GM23338 (cell line): Measurements from ENCODE around the gene ZNF580. TPM values are rescaled to one million over a fixed set of nuclear protein-coding genes. Genes with fewer than 3 reads are reported as not detected.

Source experiments
- ATAC-seq: fragments of 200-7000 bp; cut with Tn5 transposase; 3 replicates; pipeline ENCODE4 v1.9.1; 2020
- DNase-seq: peaks from one replicate; pipeline ENCODE4 v3.0.0-alpha.2; 2015; ENCODE audit warnings: low spot score
- H2AFZ ChIP-seq: fragments of 200-600 bp; sonication (generic); 2 replicates; pipeline ENCODE4 v1.8.0; 2016; ENCODE audit warnings: antibody characterized with exemption, mild to moderate bottlenecking, moderate library complexity
- H3F3A ChIP-seq: fragments of 200-600 bp; sonication (generic); replicated peaks from 2 replicates; pipeline ENCODE4 v1.8.0; 2017; ENCODE audit warnings: antibody characterized with exemption, mixed run types, low read depth
- H3K27ac ChIP-seq: fragments of 200-600 bp; sonication (generic); 2 replicates; pipeline ENCODE4 v1.6.1; 2016; ENCODE audit warnings: low read depth
- H3K27me3 ChIP-seq: fragments of 200-600 bp; sonication (generic); 2 replicates; pipeline ENCODE4 v1.8.0; 2016; ENCODE audit warnings: mild to moderate bottlenecking, mixed run types, moderate library complexity; ENCODE audit not compliant: insufficient read depth
- H3K36me3 ChIP-seq: fragments of 200-600 bp; sonication (generic); 2 replicates; pipeline ENCODE4 v1.8.0; 2016; ENCODE audit warnings: mild to moderate bottlenecking; ENCODE audit not compliant: insufficient read depth
- H3K4me1 ChIP-seq: fragments of 200-600 bp; sonication (generic); 2 replicates; pipeline ENCODE4 v1.8.0; 2016; ENCODE audit warnings: mild to moderate bottlenecking, moderate library complexity; ENCODE audit not compliant: insufficient read depth
- H3K4me2 ChIP-seq: fragments of 200-600 bp; sonication (generic); 2 replicates; pipeline ENCODE4 v1.7.1; 2017; ENCODE audit warnings: mixed run types
- H3K4me3 ChIP-seq: fragments of 200-600 bp; sonication (generic); 2 replicates; pipeline ENCODE4 v1.6.1; 2016; ENCODE audit warnings: mixed run types
- H3K79me2 ChIP-seq: fragments of 200-600 bp; sonication (generic); replicated peaks from 2 replicates; pipeline ENCODE4 v1.8.0; 2017; ENCODE audit warnings: mild to moderate bottlenecking; ENCODE audit not compliant: insufficient read depth
- H3K9me2 ChIP-seq: fragments of 200-600 bp; sonication (generic); 2 replicates; pipeline ENCODE4 v1.8.0; 2017; ENCODE audit not compliant: insufficient read depth
- H4K20me1 ChIP-seq: fragments of 200-600 bp; sonication (generic); replicated peaks from 2 replicates; pipeline ENCODE4 v1.8.0; 2017; ENCODE audit warnings: mild to moderate bottlenecking; ENCODE audit not compliant: insufficient read depth
- H3K27ac Mint-ChIP-seq: 2 replicates; pipeline ENCODE4 v1.8.0; 2020; ENCODE audit warnings: inconsistent platforms, mild to moderate bottlenecking, moderate library complexity, mixed read lengths
- H3K27me3 Mint-ChIP-seq: 3 replicates; pipeline ENCODE4 v1.8.0; 2022; ENCODE audit warnings: low read depth, mild to moderate bottlenecking, moderate library complexity, mixed read lengths, inconsistent platforms; ENCODE audit not compliant: insufficient read depth, poor library complexity
- H3K36me3 Mint-ChIP-seq: 3 replicates; pipeline ENCODE4 v1.8.0; 2021; ENCODE audit warnings: low read depth, mild to moderate bottlenecking, inconsistent platforms, moderate library complexity, mixed read lengths
- H3K4me1 Mint-ChIP-seq: 3 replicates; pipeline ENCODE4 v1.8.0; 2020; ENCODE audit warnings: mild to moderate bottlenecking, inconsistent platforms, mixed read lengths
- H3K4me3 Mint-ChIP-seq: 3 replicates; pipeline ENCODE4 v1.8.0; 2021; ENCODE audit warnings: moderate library complexity, mild to moderate bottlenecking, inconsistent platforms, mixed read lengths
- H3K9me3 Mint-ChIP-seq: 3 replicates; pipeline ENCODE4 v1.8.0; 2020; ENCODE audit warnings: moderate library complexity, mild to moderate bottlenecking, inconsistent platforms, mixed read lengths
- CREB1 ChIP-seq: fragments of 250-450 bp; sonication (Bioruptor Pico); IDR thresholded peaks from 2 replicates; pipeline ENCODE4 v1.5.0; 2020; ENCODE audit warnings: low read depth, mild to moderate bottlenecking, moderate library complexity
- EZH2 ChIP-seq: fragments of 200-600 bp; sonication (generic); IDR thresholded peaks from one replicate; pipeline ENCODE4 v1.8.0; 2017; ENCODE audit warnings: antibody characterized with exemption, mild to moderate bottlenecking, low read depth; ENCODE audit not compliant: unreplicated experiment
- EZH2phosphoT487 ChIP-seq: fragments of 200-600 bp; sonication (generic); IDR thresholded peaks from one replicate; pipeline ENCODE4 v1.8.1; 2018; ENCODE audit warnings: antibody characterized with exemption; ENCODE audit not compliant: unreplicated experiment
- JUNB ChIP-seq: IDR thresholded peaks from one replicate; pipeline ENCODE4 v1.6.1; 2016; ENCODE audit warnings: antibody characterized with exemption; ENCODE audit not compliant: unreplicated experiment
- NANOG ChIP-seq: IDR thresholded peaks from 2 replicates; pipeline ENCODE4 v1.6.1; 2016; ENCODE audit warnings: antibody characterized with exemption, borderline replicate concordance
- POLR2AphosphoS5 ChIP-seq: IDR thresholded peaks from 2 replicates; pipeline ENCODE4 v1.6.1; 2016; ENCODE audit warnings: antibody characterized with exemption, low read depth
- STAT1 ChIP-seq: IDR thresholded peaks from one replicate; pipeline ENCODE4 v1.6.1; 2016; ENCODE audit warnings: antibody characterized with exemption; ENCODE audit not compliant: unreplicated experiment
- ZNF114 ChIP-seq: fragments of 250-450 bp; sonication (Bioruptor Pico); IDR thresholded peaks from 2 replicates; pipeline ENCODE4 v1.5.0; 2020; ENCODE audit warnings: mild to moderate bottlenecking, moderate library complexity
- ZNF331 ChIP-seq: fragments of 250-450 bp; sonication (Bioruptor Pico); IDR thresholded peaks from 2 replicates; pipeline ENCODE4 v1.5.0; 2020; ENCODE audit warnings: low read depth, mild to moderate bottlenecking, moderate library complexity
- polyA plus RNA-seq: library from polyadenylated mRNA; unstranded; fragments of >200 nt; fragmentation: Nextera tagmentation; extraction: Ambion mirVana; gene quantifications from 2 replicates; pipeline ENCODE4 v1.2.1, GENCODE V29; 2016
- total RNA-seq: library from RNA; depleted of rRNA; stranded (reverse); fragments of >200 nt; shearing (Covaris generic); gene quantifications from 2 replicates; pipeline ENCODE4 v1.2.3, GENCODE V29; 2014
- TF ChIP-seq, protein P1 (sequence below): fragments of 250-450 bp; sonication (Bioruptor Pico); IDR thresholded peaks from 2 replicates; pipeline ENCODE4 v1.5.0; 2020; ENCODE audit warnings: mild to moderate bottlenecking, moderate library complexity
- TF ChIP-seq, protein P2 (sequence below): IDR thresholded peaks from one replicate; pipeline ENCODE4 v1.6.1; 2018; ENCODE audit warnings: antibody characterized with exemption; ENCODE audit not compliant: unreplicated experiment
- TF ChIP-seq, protein P3 (sequence below): IDR thresholded peaks from 2 replicates; pipeline ENCODE4 v1.6.1; 2016; ENCODE audit warnings: antibody characterized with exemption
- TF ChIP-seq, protein P4 (sequence below), 2 experiments: fragments of 200-600 bp in 1 of 2; sonication (generic) in 1 of 2; conservative IDR thresholded peaks; 2 replicates each; pipeline versions ENCODE4 v1.5.1 to v1.6.1; 2016 to 2017; ENCODE audit warnings: antibody characterized with exemption in 2 of 2, low read depth in 2 of 2, mild to moderate bottlenecking in 2 of 2, moderate library complexity in 1 of 2

ZNF580 gene
- total and polyA plus RNA-seq, 2 experiments from 2014 or later: 18.7 to 23.6 TPM

DNA sequence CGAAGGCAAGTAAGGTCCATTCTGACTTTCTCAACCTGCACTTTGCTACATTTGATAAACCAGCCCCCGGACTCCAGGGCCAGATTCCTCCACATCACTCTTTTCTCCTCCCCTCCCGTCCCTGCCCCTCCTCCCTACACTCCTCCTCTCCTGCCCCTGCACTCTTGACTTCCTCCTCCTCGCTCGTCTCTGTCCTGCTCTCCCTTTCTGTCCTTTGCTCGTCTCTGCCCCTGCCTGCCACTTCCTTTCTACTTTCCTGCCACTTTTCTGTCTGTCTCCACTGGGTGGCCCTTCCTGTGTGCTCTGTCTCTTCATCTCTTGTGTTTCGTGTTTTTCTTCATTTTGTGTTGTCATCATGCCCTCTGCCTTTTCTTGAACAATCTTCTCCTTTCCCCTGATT lies 21.0 kb downstream of the ZNF580 start:
- no peak for TF ChIP-seq POLR2AphosphoS5
- no peak for TF ChIP-seq ZNF331
- TF ChIP-seq, protein P1, sequence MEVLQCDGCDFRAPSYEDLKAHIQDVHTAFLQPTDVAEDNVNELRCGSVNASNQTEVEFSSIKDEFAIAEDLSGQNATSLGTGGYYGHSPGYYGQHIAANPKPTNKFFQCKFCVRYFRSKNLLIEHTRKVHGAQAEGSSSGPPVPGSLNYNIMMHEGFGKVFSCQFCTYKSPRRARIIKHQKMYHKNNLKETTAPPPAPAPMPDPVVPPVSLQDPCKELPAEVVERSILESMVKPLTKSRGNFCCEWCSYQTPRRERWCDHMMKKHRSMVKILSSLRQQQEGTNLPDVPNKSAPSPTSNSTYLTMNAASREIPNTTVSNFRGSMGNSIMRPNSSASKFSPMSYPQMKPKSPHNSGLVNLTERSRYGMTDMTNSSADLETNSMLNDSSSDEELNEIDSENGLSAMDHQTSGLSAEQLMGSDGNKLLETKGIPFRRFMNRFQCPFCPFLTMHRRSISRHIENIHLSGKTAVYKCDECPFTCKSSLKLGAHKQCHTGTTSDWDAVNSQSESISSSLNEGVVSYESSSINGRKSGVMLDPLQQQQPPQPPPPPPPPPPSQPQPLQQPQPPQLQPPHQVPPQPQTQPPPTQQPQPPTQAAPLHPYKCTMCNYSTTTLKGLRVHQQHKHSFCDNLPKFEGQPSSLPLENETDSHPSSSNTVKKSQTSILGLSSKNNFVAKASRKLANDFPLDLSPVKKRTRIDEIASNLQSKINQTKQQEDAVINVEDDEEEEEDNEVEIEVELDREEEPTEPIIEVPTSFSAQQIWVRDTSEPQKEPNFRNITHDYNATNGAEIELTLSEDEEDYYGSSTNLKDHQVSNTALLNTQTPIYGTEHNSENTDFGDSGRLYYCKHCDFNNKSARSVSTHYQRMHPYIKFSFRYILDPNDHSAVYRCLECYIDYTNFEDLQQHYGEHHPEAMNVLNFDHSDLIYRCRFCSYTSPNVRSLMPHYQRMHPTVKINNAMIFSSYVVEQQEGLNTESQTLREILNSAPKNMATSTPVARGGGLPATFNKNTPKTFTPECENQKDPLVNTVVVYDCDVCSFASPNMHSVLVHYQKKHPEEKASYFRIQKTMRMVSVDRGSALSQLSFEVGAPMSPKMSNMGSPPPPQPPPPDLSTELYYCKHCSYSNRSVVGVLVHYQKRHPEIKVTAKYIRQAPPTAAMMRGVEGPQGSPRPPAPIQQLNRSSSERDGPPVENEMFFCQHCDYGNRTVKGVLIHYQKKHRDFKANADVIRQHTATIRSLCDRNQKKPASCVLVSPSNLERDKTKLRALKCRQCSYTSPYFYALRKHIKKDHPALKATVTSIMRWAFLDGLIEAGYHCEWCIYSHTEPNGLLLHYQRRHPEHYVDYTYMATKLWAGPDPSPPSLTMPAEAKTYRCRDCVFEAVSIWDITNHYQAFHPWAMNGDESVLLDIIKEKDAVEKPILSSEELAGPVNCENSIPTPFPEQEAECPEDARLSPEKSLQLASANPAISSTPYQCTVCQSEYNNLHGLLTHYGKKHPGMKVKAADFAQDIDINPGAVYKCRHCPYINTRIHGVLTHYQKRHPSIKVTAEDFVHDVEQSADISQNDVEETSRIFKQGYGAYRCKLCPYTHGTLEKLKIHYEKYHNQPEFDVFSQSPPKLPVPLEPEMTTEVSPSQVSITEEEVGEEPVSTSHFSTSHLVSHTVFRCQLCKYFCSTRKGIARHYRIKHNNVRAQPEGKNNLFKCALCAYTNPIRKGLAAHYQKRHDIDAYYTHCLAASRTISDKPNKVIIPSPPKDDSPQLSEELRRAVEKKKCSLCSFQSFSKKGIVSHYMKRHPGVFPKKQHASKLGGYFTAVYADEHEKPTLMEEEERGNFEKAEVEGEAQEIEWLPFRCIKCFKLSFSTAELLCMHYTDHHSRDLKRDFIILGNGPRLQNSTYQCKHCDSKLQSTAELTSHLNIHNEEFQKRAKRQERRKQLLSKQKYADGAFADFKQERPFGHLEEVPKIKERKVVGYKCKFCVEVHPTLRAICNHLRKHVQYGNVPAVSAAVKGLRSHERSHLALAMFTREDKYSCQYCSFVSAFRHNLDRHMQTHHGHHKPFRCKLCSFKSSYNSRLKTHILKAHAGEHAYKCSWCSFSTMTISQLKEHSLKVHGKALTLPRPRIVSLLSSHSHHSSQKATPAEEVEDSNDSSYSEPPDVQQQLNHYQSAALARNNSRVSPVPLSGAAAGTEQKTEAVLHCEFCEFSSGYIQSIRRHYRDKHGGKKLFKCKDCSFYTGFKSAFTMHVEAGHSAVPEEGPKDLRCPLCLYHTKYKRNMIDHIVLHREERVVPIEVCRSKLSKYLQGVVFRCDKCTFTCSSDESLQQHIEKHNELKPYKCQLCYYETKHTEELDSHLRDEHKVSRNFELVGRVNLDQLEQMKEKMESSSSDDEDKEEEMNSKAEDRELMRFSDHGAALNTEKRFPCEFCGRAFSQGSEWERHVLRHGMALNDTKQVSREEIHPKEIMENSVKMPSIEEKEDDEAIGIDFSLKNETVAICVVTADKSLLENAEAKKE (CRISPR knock-in tag): no peak
- TF ChIP-seq CREB1 (CRISPR knock-in tag): no peak
- no peak for TF ChIP-seq EZH2phosphoT487
- TF ChIP-seq NANOG: no peak
- TF ChIP-seq, protein P2, sequence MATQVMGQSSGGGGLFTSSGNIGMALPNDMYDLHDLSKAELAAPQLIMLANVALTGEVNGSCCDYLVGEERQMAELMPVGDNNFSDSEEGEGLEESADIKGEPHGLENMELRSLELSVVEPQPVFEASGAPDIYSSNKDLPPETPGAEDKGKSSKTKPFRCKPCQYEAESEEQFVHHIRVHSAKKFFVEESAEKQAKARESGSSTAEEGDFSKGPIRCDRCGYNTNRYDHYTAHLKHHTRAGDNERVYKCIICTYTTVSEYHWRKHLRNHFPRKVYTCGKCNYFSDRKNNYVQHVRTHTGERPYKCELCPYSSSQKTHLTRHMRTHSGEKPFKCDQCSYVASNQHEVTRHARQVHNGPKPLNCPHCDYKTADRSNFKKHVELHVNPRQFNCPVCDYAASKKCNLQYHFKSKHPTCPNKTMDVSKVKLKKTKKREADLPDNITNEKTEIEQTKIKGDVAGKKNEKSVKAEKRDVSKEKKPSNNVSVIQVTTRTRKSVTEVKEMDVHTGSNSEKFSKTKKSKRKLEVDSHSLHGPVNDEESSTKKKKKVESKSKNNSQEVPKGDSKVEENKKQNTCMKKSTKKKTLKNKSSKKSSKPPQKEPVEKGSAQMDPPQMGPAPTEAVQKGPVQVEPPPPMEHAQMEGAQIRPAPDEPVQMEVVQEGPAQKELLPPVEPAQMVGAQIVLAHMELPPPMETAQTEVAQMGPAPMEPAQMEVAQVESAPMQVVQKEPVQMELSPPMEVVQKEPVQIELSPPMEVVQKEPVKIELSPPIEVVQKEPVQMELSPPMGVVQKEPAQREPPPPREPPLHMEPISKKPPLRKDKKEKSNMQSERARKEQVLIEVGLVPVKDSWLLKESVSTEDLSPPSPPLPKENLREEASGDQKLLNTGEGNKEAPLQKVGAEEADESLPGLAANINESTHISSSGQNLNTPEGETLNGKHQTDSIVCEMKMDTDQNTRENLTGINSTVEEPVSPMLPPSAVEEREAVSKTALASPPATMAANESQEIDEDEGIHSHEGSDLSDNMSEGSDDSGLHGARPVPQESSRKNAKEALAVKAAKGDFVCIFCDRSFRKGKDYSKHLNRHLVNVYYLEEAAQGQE: no peak
- TF ChIP-seq JUNB: no peak
- TF ChIP-seq EZH2: no peak
- no peak for TF ChIP-seq ZNF114 (CRISPR knock-in tag)
- TF ChIP-seq, protein P3, sequence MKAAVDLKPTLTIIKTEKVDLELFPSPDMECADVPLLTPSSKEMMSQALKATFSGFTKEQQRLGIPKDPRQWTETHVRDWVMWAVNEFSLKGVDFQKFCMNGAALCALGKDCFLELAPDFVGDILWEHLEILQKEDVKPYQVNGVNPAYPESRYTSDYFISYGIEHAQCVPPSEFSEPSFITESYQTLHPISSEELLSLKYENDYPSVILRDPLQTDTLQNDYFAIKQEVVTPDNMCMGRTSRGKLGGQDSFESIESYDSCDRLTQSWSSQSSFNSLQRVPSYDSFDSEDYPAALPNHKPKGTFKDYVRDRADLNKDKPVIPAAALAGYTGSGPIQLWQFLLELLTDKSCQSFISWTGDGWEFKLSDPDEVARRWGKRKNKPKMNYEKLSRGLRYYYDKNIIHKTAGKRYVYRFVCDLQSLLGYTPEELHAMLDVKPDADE: no peak
- TF ChIP-seq STAT1: no peak
- TF ChIP-seq, protein P4, sequence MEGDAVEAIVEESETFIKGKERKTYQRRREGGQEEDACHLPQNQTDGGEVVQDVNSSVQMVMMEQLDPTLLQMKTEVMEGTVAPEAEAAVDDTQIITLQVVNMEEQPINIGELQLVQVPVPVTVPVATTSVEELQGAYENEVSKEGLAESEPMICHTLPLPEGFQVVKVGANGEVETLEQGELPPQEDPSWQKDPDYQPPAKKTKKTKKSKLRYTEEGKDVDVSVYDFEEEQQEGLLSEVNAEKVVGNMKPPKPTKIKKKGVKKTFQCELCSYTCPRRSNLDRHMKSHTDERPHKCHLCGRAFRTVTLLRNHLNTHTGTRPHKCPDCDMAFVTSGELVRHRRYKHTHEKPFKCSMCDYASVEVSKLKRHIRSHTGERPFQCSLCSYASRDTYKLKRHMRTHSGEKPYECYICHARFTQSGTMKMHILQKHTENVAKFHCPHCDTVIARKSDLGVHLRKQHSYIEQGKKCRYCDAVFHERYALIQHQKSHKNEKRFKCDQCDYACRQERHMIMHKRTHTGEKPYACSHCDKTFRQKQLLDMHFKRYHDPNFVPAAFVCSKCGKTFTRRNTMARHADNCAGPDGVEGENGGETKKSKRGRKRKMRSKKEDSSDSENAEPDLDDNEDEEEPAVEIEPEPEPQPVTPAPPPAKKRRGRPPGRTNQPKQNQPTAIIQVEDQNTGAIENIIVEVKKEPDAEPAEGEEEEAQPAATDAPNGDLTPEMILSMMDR (conservative IDR thresholded peaks at IDR 0.05; ENCODE audit: low read depth in 2 of 2): no peak
- no peaks in the 10 kb centered on the region for H3K9me2 ChIP-seq
- no peak overlapping the region for H2AFZ ChIP-seq
- peaks cover 17% of the 10 kb centered on the region for H3K4me1 ChIP-seq
- H3K4me3 ChIP-seq: no peak overlapping the region
- peaks cover 17% of the 10 kb centered on the region for H3K27me3 Mint-ChIP-seq
- ATAC-seq (no peak), DNase-seq (no peak)
- H3K79me2 ChIP-seq: peaks cover 94% of the 10 kb centered on the region
- peaks cover 8% of the 10 kb centered on the region; the same call in 1 of the 2 replicates for H3F3A ChIP-seq
- no peak overlapping the region for H3K4me2 ChIP-seq
- H3K27ac ChIP-seq: no peak overlapping the region
- H4K20me1 ChIP-seq: peaks cover 58% of the 10 kb centered on the region
- peaks cover 82% of the 10 kb centered on the region for H3K36me3 Mint-ChIP-seq
- H3K36me3 ChIP-seq: peaks cover 32% of the 10 kb centered on the region
- H3K27me3 ChIP-seq: no peaks in the 10 kb centered on the region
- H3K9me3 Mint-ChIP-seq: peaks cover under 1% of the 10 kb centered on the region; the same call in 2 of the 3 replicates
- H3K4me3 Mint-ChIP-seq: no peak overlapping the region; the same call in 2 of the 3 replicates
- peaks cover 24% of the 10 kb centered on the region for H3K4me1 Mint-ChIP-seq
- no peak overlapping the region for H3K27ac Mint-ChIP-seq
